Measurements from ENCODE around the gene CST7. TPM values are rescaled to one million over a fixed set of nuclear protein-coding genes. Genes with fewer than 3 reads are reported as not detected.

Gene CST7
- total and polyA plus RNA-seq, 10 of the 15 experiments (the other 5 are each of a cell fraction or from before 2014, with no cell fraction given), result 0.69 TPM; not detected in 9

GRCh38 chr20:24956001-24956841 lies 7.2 kb downstream of the CST7 start:
- Histone ChIP-seq H3K4me3 (no peak overlapping the region), H3K4me1 (ENCODE audit: control insufficient read depth, insufficient read depth, low read length) (peaks cover 14% of the 10 kb centered on the region), H3K9ac (ENCODE audit: control insufficient read depth, insufficient read depth, low read length) (no peak overlapping the region), H2AFZ (ENCODE audit: control insufficient read depth, low read depth, low read length) (no peak overlapping the region), H3K9me3 (replicated peaks; ENCODE audit: control insufficient read depth, insufficient read depth, low read length) (no peaks in the 10 kb centered on the region), H3K27me3 (replicated peaks in 1 of 2; ENCODE audit: control insufficient read depth in 2 of 2, insufficient read depth in 2 of 2, low read length in 1 of 2) (no peaks in the 10 kb centered on the region), H3K4me2 (ENCODE audit: control insufficient read depth, insufficient read depth) (no peak overlapping the region), H3K36me3 (ENCODE audit: control insufficient read depth in 2 of 2, insufficient read depth in 2 of 2, low read length in 1 of 2) (peaks cover 0 to 4% of the 10 kb centered on the region in 2 experiments; a peak in 2 of 4 replicates), H3K27ac (ENCODE audit: control insufficient read depth, insufficient read depth) (no peak overlapping the region), H3K79me2 (ENCODE audit: control insufficient read depth, insufficient read depth, low read length) (no peaks in the 10 kb centered on the region), H4K20me1 (ENCODE audit: control insufficient read depth, insufficient read depth) (no peaks in the 10 kb centered on the region)
- no TSS peak for BruUV-seq (replicated peaks)
- POLR2A ChIA-PET, result interaction anchor here (0.7 kb wide), 1 partner anchor 41 kb away, joined by 3 read pairs; no protein-coding TSS in a partner anchor
- FAIRE-seq (no peak), ATAC-seq (no peak), DNase-seq (ENCODE audit: low read depth, low spot score) (no peak)
- RAD21 ChIA-PET (ENCODE audit: unreplicated experiment), result no interaction called here
- CTCF ChIA-PET, result no interaction called here
- intact Hi-C loops (cut with micrococcal nuclease; ENCODE audit: unreplicated experiment), result no loop called here
- 92% methylated on average over 22 of the region's 22 CpGs for WGBS (ENCODE audit: insufficient coverage, insufficient replicate concordance, low lambda C conversion rate, missing lambda C conversion rate)
- SMC1A ChIA-PET (ENCODE audit: uncharacterized antibody, unreplicated experiment), result no interaction called here
- in situ Hi-C loops (cut with MboI), result no loop called here
- TF ChIP-seq CHD4 (IDR thresholded peaks at IDR 0.05) (no peak), RUNX3 (IDR thresholded peaks at IDR 0.05; ENCODE audit: low read length) (no peak)

- Histone ChIP-seq H3K4me3 (no peak overlapping the region), H3K9ac (ENCODE audit: control insufficient read depth, insufficient read depth, low read length) (no peak overlapping the region), H3K4me2 (ENCODE audit: control insufficient read depth, insufficient read depth) (no peak overlapping the region), H3K36me3 (ENCODE audit: control insufficient read depth in 2 of 2, insufficient read depth in 2 of 2, low read length in 1 of 2) (peaks cover 0 to 7% of the 10 kb centered on the region in 2 experiments; a peak in 2 of 4 replicates), H4K20me1 (ENCODE audit: control insufficient read depth, insufficient read depth) (no peaks in the 10 kb centered on the region), H3K27ac (ENCODE audit: control insufficient read depth, insufficient read depth) (no peak overlapping the region), H3K9me3 (replicated peaks; ENCODE audit: control insufficient read depth, insufficient read depth, low read length) (no peaks in the 10 kb centered on the region), H3K79me2 (ENCODE audit: control insufficient read depth, insufficient read depth, low read length) (no peaks in the 10 kb centered on the region), H3K4me1 (ENCODE audit: control insufficient read depth, insufficient read depth, low read length) (peaks cover 14% of the 10 kb centered on the region), H3K27me3 (replicated peaks in 1 of 2; ENCODE audit: control insufficient read depth in 2 of 2, insufficient read depth in 2 of 2, low read length in 1 of 2) (no peaks in the 10 kb centered on the region), H2AFZ (ENCODE audit: control insufficient read depth, low read depth, low read length) (no peak overlapping the region)
- ChIA-PET CTCF (no interaction called here), POLR2A (no interaction called here), SMC1A (ENCODE audit: uncharacterized antibody, unreplicated experiment) (no interaction called here), RAD21 (ENCODE audit: unreplicated experiment) (no interaction called here)
- WGBS (ENCODE audit: insufficient coverage, insufficient replicate concordance, low lambda C conversion rate, missing lambda C conversion rate), result 98% methylated on average over 18 of the region's 18 CpGs
- DNase-seq (ENCODE audit: low read depth, low spot score), result no peak
- no TSS peak for BruUV-seq (replicated peaks)
- ATAC-seq, result no peak
- in situ Hi-C loops (cut with MboI), result no loop called here
- intact Hi-C loops (cut with micrococcal nuclease; ENCODE audit: unreplicated experiment), result no loop called here
- FAIRE-seq, result no peak
- TF ChIP-seq RB1 (IDR thresholded peaks at IDR 0.05; ENCODE audit: borderline replicate concordance) (no peak), HDAC2 (IDR thresholded peaks at IDR 0.05) (no peak), NFXL1 (IDR thresholded peaks at IDR 0.05; ENCODE audit: borderline replicate concordance) (no peak), GABPA (IDR thresholded peaks at IDR 0.05; ENCODE audit: low read depth) (no peak), ZBTB11 (CRISPR knock-in tag; IDR thresholded peaks at IDR 0.05) (no peak), GATAD2B (conservative IDR thresholded peaks at IDR 0.05; ENCODE audit: low read depth) (no peak), TBL1XR1 (IDR thresholded peaks at IDR 0.05; ENCODE audit: low read depth, low read length) (no peak), ZBTB33 (IDR thresholded peaks at IDR 0.05) (no peak), NFYA (IDR thresholded peaks at IDR 0.05; ENCODE audit: borderline replicate concordance, low read depth, low read length) (no peak)
These were observed 8.4 kb downstream of the CST7 start for GRCh38 chr20:24957326-24958016.
